ENCODE measurements around the gene CMSS1.

CMSS1 gene

GRCh38 chr3:100059472-100059871, 241.8 kb downstream of the CMSS1 start:
- DNase-seq (ENCODE audit: low read depth): no peak

GRCh38 chr3:100060685-100061484, 243.2 kb downstream of the CMSS1 start:
- DNase-seq (ENCODE audit: low read depth): no peak

- no peak for DNase-seq (ENCODE audit: low read depth)
These were observed 245.0 kb downstream of the CMSS1 start for GRCh38 chr3:100062665-100063064.

GRCh38 chr3:100063929-100064461, 246.3 kb downstream of the CMSS1 start:
- DNase-seq (ENCODE audit: low read depth): no peak

- DNase-seq (ENCODE audit: low read depth): no peak
These were observed 249.9 kb downstream of the CMSS1 start for GRCh38 chr3:100067589-100067988.

- DNase-seq (ENCODE audit: low read depth): peak; percentile 49
These were observed 251.2 kb downstream of the CMSS1 start for GRCh38 chr3:100068826-100069225.

GRCh38 chr3:100069472-100069871, 251.8 kb downstream of the CMSS1 start:
- DNase-seq (ENCODE audit: low read depth): no peak

- DNase-seq (ENCODE audit: low read depth): no peak
These were observed 254.8 kb downstream of the CMSS1 start for GRCh38 chr3:100072326-100073048.

GRCh38 chr3:100073049-100073713, 255.5 kb downstream of the CMSS1 start:
- DNase-seq (ENCODE audit: low read depth): no peak

GRCh38 chr3:100073714-100074307, 256.1 kb downstream of the CMSS1 start:
- DNase-seq (ENCODE audit: low read depth): peak; percentile 89

GRCh38 chr3:100075196-100075595, 257.5 kb downstream of the CMSS1 start:
- DNase-seq (ENCODE audit: low read depth): no peak

- no peak for DNase-seq (ENCODE audit: low read depth)
These were observed 258.4 kb downstream of the CMSS1 start for GRCh38 chr3:100075851-100076730.

GRCh38 chr3:100076731-100077529, 259.3 kb downstream of the CMSS1 start:
- no peak for DNase-seq (ENCODE audit: low read depth)

- no peak for DNase-seq (ENCODE audit: low read depth)
These were observed 261.7 kb downstream of the CMSS1 start for GRCh38 chr3:100079328-100079727.

GRCh38 chr3:100080573-100080972, 262.9 kb downstream of the CMSS1 start:
- no peak for DNase-seq (ENCODE audit: low read depth)

- no peak for DNase-seq (ENCODE audit: low read depth)
These were observed 263.6 kb downstream of the CMSS1 start for GRCh38 chr3:100081311-100081710.

- no peak for DNase-seq (ENCODE audit: low read depth)
These were observed 264.5 kb downstream of the CMSS1 start for GRCh38 chr3:100081986-100082692.

- no peak for DNase-seq (ENCODE audit: low read depth)
These were observed 265.1 kb downstream of the CMSS1 start for GRCh38 chr3:100082714-100083113.

- DNase-seq (ENCODE audit: low read depth): no peak
These were observed 265.5 kb downstream of the CMSS1 start for GRCh38 chr3:100083209-100083608.

Data from non-pigmented ciliary epithelial cell (primary cell).